Activated naive CD8-positive, alpha-beta T cell (primary cell): ENCODE results near the gene COL4A4.

Source experiments
- H3K27ac Mint-ChIP-seq: one replicate; pipeline ENCODE4 v1.8.0; 2021; ENCODE audit warnings: mixed read lengths
- H3K27me3 Mint-ChIP-seq: one replicate; pipeline ENCODE4 v1.8.0; 2021; ENCODE audit warnings: mixed read lengths
- H3K36me3 Mint-ChIP-seq: one replicate; pipeline ENCODE4 v1.8.0; 2021; ENCODE audit warnings: mixed read lengths
- H3K4me1 Mint-ChIP-seq: one replicate; pipeline ENCODE4 v1.8.0; 2021; ENCODE audit warnings: low read depth, mixed read lengths
- H3K4me3 Mint-ChIP-seq: one replicate; pipeline ENCODE4 v1.8.0; 2021; ENCODE audit warnings: mild to moderate bottlenecking, mixed read lengths
- H3K9me3 Mint-ChIP-seq: one replicate; pipeline ENCODE4 v1.8.0; 2021; ENCODE audit warnings: low read depth, mixed read lengths

COL4A4 gene

DNA sequence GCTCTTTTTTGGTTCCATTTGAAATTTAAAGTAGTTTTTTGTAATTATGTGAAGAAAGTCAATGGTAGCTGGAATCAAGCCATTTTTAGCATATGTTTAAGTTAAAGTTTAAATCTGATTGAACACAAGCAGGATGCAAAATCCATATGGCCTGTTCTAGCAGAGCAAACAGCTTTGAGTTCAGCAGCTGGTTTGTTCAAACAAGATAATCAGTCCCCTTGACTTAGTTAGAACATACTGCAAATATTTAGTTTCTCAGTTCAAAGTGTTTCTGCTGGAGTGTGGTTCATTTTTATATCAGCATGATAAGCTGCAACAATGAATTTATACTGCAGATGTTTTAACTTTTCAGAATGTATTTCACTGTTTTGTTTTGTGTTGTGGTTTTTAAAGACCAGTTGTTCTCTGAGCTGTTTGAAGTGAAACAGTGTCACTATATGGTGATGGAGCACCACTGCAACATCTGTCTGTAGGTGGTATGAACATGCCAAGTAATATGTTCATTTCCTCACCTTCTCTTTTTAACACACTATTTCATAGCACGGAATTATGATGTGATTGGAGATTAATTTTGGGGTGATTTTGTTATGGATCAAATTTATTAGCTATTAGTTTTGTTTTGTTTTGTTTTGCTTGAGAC is 125.3 kb downstream of the COL4A4 start:
- Mint-ChIP-seq H3K36me3 (no peaks in the 10 kb centered on the region), H3K9me3 (no peaks in the 10 kb centered on the region), H3K4me1 (no peaks in the 10 kb centered on the region), H3K27ac (no peak overlapping the region), H3K27me3 (peaks cover 12% of the 10 kb centered on the region), H3K4me3 (no peak overlapping the region)

DNA sequence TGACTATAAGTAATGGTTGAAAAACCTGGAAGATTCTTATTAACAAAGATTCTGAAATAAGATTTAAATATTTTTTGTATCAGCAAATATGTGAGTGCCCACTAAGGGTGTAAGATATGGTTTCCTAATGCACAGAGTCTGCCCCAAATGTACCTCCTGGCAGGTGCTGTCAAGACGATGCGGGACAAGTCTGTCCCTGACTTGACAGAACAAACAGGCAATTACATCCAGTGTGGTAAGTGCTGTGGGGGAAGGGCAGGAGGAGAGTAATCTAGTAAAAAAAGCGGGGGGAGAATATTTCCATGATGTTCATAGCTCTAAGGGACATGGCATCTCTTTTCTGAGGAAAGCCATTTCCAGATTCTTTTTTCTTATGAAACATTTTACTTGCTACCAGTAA is 127.5 kb downstream of the COL4A4 start:
- Mint-ChIP-seq H3K4me3 (no peak overlapping the region), H3K9me3 (no peaks in the 10 kb centered on the region), H3K4me1 (no peaks in the 10 kb centered on the region), H3K27me3 (peaks cover 12% of the 10 kb centered on the region), H3K27ac (no peak overlapping the region), H3K36me3 (no peaks in the 10 kb centered on the region)

DNA sequence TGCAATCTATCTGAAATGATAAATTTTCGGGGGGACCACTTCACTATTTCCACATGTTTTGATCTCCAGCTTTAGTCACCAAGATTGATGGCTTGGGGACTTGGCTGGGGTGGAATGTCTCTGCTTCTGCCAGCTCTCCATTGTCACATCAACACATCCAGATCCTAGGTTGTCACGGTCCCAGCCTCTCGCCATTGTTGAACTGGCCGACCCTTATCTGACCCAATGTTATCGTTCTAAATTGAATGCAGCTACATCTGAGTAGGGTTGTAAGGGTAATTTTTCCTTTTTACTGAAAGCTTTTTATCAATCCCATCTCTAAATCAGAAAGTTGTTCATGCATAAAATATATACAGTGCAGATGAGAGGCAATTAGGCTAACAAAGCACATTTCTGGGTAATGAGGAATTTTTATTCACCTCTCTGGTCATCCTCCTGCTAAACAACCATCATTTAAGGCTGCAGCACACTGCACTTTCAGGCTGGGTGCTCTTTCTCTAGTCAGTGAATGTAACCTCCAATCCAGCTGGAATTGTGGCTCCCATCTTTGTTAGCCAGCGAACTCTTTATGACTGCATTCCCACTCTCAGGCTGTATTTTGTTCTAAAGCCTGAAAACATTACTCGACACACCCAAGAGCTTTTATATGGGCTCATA is 128.2 kb downstream of the COL4A4 start:
- Mint-ChIP-seq H3K4me3 (no peak overlapping the region), H3K27ac (no peak overlapping the region), H3K27me3 (peaks cover 10% of the 10 kb centered on the region), H3K4me1 (no peaks in the 10 kb centered on the region), H3K9me3 (no peaks in the 10 kb centered on the region), H3K36me3 (no peaks in the 10 kb centered on the region)

DNA sequence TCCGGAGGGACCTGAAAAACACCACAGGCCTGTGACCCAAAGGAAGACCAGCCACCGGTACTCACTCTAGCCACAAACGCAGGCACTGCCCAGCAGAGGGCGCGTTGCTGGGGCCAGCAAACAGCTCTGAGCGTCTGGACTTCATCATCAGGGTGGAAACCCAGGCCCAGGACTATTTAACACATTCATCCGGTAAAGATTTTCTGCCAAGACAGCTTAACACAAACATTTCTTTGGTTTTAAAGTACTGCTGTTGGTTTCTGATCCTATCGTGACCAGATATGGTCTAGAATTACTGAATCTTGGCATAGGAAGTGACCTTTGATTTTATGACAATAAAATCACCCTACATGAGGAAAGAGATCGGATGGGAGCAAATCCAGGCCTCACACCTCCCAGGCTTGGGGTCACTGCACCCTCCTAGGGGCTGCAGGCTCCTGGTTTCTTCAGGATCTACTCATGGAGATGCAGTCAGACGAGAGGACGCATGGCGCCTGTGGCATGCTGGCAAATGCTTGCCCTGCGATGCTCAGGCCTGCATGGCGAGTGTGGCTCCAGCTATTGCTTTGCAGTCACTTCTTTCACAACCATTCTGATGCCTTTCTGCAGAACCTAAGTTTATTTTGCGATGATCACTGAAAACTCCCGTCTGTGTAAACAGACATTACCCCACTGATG is 130.4 kb downstream of the COL4A4 start:
- H3K36me3 Mint-ChIP-seq, result no peaks in the 10 kb centered on the region
- no peak overlapping the region for H3K4me3 Mint-ChIP-seq
- no peak overlapping the region for H3K27ac Mint-ChIP-seq
- H3K4me1 Mint-ChIP-seq, result no peaks in the 10 kb centered on the region
- peaks cover 4% of the 10 kb centered on the region for H3K27me3 Mint-ChIP-seq
- H3K9me3 Mint-ChIP-seq, result no peaks in the 10 kb centered on the region

DNA sequence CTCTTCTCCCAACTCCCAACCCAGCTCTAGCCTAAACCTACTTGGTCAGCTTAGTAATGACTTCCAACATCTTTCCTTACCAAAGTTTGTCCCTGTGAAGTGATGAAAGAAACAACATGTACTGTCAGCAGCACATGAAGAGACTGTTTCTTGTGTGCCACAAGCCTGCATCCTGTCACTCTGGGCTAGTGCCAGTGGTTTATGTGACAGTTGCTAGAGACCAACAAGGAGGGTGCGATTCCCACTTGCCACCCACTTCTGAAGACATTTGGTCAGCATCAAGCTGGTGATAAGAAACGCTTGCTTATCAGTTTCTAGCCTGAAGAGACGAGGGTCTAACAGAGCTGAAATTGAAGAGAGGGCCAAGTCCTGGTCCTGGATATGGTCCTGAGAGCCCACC is 132.6 kb downstream of the COL4A4 start:
- Mint-ChIP-seq H3K4me3 (no peak overlapping the region), H3K36me3 (no peaks in the 10 kb centered on the region), H3K9me3 (no peaks in the 10 kb centered on the region), H3K27me3 (peaks cover 6% of the 10 kb centered on the region), H3K4me1 (no peaks in the 10 kb centered on the region), H3K27ac (no peak overlapping the region)

DNA sequence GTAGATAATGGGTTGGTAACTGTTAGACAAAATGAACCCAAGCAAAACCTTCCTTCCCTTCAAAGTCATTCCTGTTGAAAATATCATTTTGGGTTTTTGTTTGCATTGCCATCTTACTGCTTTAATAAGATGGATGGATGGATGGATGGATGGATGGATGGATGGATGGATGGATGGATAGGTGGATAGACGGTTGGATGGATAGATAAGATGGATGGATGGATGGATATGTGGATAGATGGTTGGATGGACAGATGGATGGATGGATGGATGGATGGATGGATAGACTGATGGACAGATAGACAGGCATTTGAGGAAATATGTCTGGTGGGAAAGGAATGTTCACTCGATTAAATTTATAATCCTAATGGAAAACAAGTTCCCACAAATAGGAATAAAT is 133.2 kb downstream of the COL4A4 start:
- H3K4me3 Mint-ChIP-seq, result no peak overlapping the region
- no peaks in the 10 kb centered on the region for H3K36me3 Mint-ChIP-seq
- no peaks in the 10 kb centered on the region for H3K9me3 Mint-ChIP-seq
- H3K4me1 Mint-ChIP-seq, result no peaks in the 10 kb centered on the region
- H3K27ac Mint-ChIP-seq, result no peak overlapping the region
- peaks cover 6% of the 10 kb centered on the region for H3K27me3 Mint-ChIP-seq

DNA sequence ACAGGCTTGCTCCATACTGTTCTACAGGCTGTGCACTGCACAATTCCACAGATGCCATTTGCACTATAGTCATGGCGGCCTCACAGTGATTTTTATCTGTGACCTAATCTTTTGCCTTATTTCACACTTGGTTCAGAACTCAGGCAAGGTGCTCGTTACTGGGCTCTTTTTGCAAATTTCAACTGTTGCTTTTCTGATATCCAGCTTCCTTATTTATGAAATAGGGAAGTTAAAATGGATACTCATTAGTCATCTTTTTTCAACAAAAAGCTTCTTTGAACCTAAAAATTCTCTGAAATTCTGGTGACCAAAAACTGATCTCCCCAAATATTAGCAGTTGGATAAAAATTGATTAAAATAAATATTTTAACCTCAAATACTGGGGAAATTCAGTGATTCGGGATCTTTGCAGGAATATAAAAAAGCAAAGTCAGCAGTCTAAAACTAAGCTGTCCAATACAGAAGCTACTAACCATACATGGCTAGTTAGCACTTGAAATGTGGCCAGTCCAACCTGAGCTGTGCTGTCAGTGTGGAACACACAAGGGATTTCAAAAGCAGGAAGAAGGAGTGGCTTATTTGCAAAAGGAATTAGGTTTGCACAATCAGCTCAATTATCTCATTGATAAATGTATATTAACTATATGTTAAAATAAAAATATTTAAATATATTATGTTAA is 134.4 kb downstream of the COL4A4 start:
- no peaks in the 10 kb centered on the region for H3K9me3 Mint-ChIP-seq
- no peak overlapping the region for H3K4me3 Mint-ChIP-seq
- H3K36me3 Mint-ChIP-seq, result no peaks in the 10 kb centered on the region
- H3K27ac Mint-ChIP-seq, result no peak overlapping the region
- H3K27me3 Mint-ChIP-seq, result peaks cover 2% of the 10 kb centered on the region
- H3K4me1 Mint-ChIP-seq, result no peaks in the 10 kb centered on the region

DNA sequence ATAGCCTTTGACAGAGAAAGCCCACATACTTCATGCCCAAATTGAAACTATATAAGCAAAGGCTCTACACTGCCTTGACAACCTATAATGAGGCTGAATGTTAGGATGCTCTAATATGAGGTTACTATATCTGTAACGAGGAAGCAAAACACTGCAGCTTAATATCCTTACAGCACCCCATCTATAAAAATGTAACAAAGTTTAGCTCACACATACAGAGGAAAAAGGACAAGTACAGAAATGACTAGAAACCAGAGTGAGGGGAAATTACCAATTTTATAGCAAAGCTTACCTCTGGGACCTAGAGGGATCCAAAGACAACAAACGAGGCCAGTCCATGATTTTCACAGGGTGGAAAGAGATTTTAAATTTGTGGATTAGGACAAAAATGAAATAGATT is 138.5 kb downstream of the COL4A4 start:
- peaks cover 3% of the 10 kb centered on the region for H3K27me3 Mint-ChIP-seq
- no peak overlapping the region for H3K27ac Mint-ChIP-seq
- H3K4me1 Mint-ChIP-seq, result no peaks in the 10 kb centered on the region
- H3K9me3 Mint-ChIP-seq, result no peaks in the 10 kb centered on the region
- no peak overlapping the region for H3K4me3 Mint-ChIP-seq
- H3K36me3 Mint-ChIP-seq, result no peaks in the 10 kb centered on the region

DNA sequence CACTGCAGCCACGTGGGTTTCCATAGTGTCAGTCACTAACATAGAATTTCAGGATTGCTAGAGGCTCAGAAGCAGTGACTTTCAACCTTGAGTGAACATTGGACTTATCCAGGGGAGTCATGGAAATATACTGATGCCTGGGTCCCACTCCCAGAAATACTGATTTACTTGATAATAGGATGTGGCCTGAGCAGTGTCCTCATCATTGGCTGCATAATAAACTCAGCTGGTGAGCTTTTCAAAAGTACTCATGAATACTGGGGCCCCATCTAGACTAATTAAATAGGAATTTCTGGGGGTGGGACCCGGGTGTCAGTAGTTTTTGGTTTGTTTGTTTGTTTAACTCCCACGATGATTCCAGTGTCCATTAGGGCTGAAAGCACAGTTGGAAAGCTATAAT is 141.4 kb downstream of the COL4A4 start:
- H3K27ac Mint-ChIP-seq, result no peak overlapping the region
- H3K36me3 Mint-ChIP-seq, result no peaks in the 10 kb centered on the region
- H3K4me3 Mint-ChIP-seq, result no peak overlapping the region
- H3K27me3 Mint-ChIP-seq, result peaks cover 3% of the 10 kb centered on the region
- no peaks in the 10 kb centered on the region for H3K9me3 Mint-ChIP-seq
- H3K4me1 Mint-ChIP-seq, result no peaks in the 10 kb centered on the region

DNA sequence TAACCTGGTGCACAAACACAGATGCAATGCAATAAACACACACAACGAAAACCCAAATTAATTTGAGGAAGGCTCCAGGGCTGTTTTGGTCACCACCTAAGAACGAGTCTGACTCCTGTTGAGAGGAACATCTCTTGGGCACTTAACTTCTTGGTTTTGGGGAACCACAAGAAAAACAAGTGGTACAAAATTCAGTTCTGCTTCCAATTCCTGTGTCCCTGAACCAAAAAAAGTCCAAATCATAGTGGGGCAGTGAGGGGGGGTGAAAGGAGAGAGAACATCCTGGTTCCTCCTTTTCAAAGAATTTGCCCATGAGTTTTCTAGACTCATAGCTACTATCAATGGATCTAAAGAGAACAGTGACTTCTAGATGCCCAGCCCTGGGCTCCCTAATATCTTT is 143.6 kb downstream of the COL4A4 start:
- no peaks in the 10 kb centered on the region for H3K9me3 Mint-ChIP-seq
- H3K4me3 Mint-ChIP-seq, result no peak overlapping the region
- H3K4me1 Mint-ChIP-seq, result no peaks in the 10 kb centered on the region
- H3K36me3 Mint-ChIP-seq, result no peaks in the 10 kb centered on the region
- peaks cover 7% of the 10 kb centered on the region for H3K27me3 Mint-ChIP-seq
- no peak overlapping the region for H3K27ac Mint-ChIP-seq

DNA sequence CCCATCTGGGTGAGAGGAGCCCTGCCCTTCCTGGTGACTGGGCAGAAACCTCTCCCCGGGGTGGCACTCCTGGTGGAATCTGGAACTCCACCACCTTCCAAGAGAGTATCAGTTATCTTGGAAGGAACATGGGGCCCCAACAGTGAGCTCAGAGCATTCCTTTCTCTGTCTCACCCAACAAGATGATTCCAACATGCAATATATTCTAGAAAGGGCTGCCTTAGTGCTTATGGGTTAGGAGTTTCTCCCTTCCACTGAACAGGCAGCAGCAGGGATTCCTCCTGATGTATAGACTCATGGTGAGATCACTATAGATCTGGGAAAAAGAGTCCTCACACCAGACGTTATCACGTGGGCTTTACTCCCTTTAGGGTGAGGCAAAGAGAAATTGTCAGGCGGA is 147.1 kb downstream of the COL4A4 start:
- H3K27me3 Mint-ChIP-seq, result peaks cover 7% of the 10 kb centered on the region
- no peaks in the 10 kb centered on the region for H3K4me1 Mint-ChIP-seq
- no peaks in the 10 kb centered on the region for H3K9me3 Mint-ChIP-seq
- H3K4me3 Mint-ChIP-seq, result no peak overlapping the region
- H3K27ac Mint-ChIP-seq, result no peak overlapping the region
- H3K36me3 Mint-ChIP-seq, result no peaks in the 10 kb centered on the region

DNA sequence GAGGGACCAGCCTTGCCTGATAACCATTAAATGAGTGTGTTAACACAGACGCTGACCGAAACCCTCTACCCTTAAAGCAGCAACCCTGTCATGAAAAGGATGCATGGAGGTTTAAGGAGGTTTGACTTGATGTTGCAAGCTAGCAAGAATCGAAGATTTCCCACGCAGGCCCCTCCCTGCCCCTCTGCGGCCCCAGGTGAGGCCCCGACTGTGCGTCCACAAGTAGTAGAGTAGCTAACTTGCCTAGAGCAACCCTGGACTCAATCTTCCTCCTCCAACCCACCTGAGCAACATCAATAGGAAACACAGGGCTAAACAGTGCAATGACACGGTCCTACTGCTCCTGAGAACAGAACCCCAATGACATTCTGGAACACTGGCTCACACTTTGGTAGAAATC is 150.1 kb downstream of the COL4A4 start:
- H3K27me3 Mint-ChIP-seq, result peaks cover 4% of the 10 kb centered on the region
- no peaks in the 10 kb centered on the region for H3K36me3 Mint-ChIP-seq
- no peaks in the 10 kb centered on the region for H3K4me1 Mint-ChIP-seq
- no peak overlapping the region for H3K27ac Mint-ChIP-seq
- H3K4me3 Mint-ChIP-seq, result no peak overlapping the region
- H3K9me3 Mint-ChIP-seq, result no peaks in the 10 kb centered on the region

DNA sequence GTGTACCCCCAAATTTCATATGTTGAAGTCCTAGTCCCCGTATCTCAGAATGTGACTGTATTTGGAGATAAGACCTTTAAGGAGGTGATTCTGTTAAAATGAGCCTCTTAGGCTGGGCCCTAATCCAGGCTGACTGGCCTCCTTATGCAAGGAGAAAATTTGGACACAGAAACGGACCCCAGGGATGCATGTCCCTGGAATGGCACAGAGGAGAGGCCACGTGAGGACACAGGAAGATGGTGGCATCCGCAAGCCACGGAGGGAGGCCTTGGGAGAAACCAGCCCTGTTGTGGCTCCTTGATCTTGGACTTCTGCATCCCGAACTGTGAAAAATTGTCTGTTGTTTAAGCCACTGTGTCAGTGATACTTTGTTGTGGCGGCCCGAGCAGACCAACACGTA is 150.7 kb downstream of the COL4A4 start:
- Mint-ChIP-seq H3K4me3 (no peak overlapping the region), H3K36me3 (no peaks in the 10 kb centered on the region), H3K27me3 (peaks cover 4% of the 10 kb centered on the region), H3K9me3 (no peaks in the 10 kb centered on the region), H3K27ac (no peak overlapping the region), H3K4me1 (no peaks in the 10 kb centered on the region)

DNA sequence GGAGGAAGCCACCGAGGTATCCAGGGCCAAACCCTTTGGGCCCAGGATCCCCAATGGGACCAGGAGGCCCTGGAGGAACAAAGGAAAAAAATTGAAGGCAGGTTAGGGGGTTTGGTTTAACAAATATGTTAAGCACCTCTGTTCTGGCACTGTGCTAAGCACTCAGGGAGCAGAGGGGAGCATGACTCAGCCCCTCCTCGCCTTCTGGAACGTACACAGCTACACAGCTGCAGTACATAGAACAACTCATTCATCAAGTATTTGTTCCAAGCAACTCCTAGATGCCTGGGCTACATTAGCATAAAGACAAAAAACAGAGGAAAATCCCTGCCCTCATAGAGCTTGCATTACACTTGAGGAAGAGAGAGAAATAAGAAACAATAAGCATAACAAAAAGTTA is 153.6 kb downstream of the COL4A4 start:
- H3K9me3 Mint-ChIP-seq, result no peaks in the 10 kb centered on the region
- H3K27me3 Mint-ChIP-seq, result no peaks in the 10 kb centered on the region
- no peaks in the 10 kb centered on the region for H3K36me3 Mint-ChIP-seq
- H3K4me3 Mint-ChIP-seq, result no peak overlapping the region
- H3K4me1 Mint-ChIP-seq, result no peaks in the 10 kb centered on the region
- no peak overlapping the region for H3K27ac Mint-ChIP-seq

DNA sequence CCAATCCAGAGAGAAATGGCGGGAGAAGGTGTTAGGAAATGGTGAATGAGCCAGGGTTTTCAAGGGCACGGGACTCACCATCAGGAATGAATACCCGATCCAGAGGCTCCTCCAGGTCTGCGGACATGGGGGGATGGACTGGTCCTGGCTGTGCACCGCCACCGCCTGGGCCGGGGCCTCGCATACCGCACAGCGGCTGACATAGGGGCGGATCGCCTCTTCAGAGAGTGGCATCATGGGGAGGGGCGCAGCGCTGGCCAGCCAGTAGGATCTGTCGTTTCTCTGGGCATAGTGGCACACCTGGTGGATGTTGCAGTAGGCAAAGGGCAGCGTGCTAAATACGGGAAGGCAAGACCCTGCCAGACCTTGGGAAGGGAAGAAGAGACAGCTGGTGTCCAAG is 156.1 kb downstream of the COL4A4 start:
- no peaks in the 10 kb centered on the region for H3K4me1 Mint-ChIP-seq
- H3K27ac Mint-ChIP-seq, result no peak overlapping the region
- no peaks in the 10 kb centered on the region for H3K36me3 Mint-ChIP-seq
- no peaks in the 10 kb centered on the region for H3K9me3 Mint-ChIP-seq
- H3K4me3 Mint-ChIP-seq, result no peak overlapping the region
- H3K27me3 Mint-ChIP-seq, result no peaks in the 10 kb centered on the region
